HG03025 (cell line): ENCODE data around the gene OAS2.

ENCODE experiments used
- ATAC-seq: cut with Tn5 transposase; IDR thresholded peaks from one replicate; pipeline ENCODE4 v1.9.1; 2021; ENCODE audit warnings: mild to moderate bottlenecking, moderate library complexity; ENCODE audit not compliant: unreplicated experiment, low FRiP score

OAS2 gene

DNA sequence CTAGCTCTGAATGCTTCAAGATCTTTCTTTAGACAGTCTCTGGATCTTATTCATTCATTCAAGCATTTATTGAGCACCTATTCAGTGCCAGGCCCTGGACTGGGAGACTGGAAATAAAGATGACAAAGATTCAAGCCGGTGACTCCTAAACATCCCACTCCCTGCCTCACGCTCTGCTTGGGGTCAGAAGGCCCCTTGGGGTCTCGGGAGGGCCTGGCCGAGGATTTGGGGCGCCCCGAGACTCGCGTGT is 78.0 kb downstream of the OAS2 start:
- ATAC-seq: no peak

DNA sequence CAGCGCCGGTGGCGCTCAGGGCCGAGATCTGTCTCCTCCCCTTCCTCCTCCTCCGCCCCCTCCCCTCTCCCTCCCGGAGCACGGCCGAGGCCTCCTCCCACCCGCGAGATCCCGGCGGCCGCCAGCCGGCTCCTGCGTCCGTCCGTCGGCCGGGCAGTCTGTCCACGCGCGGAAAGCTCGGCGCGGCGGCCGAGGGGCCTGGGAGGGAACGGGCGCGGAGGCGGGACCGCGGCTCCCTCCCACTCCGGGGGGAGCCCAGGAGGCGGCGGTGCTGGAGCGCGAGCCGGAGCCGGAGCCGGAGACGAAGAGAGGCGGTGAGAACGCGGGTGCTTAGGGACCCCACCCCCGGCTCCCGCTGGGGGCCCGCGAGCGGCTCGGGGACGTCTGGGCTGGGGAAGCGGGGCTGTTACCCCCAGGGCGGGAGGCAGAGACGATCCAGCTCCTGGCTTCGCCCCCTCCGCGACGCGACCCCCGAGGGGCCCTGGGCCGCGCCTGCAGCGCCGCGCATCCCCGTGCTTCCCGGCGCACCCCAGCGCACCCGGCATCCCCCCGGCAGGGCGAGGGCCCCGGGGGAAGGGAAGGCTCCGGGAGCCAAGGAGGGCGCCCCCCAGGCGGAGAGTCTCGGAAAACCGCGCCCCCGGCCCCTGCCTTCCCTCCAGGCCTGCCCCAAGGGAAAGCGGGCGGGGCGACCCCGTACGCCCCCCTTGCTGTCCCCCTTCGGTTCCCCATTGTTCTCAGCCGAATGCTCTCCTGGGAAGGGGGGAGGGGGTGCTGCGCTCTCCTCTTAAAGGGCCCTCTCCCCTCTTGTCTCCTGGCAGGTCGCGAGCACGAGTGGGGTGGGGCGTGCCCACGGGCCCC is 78.5 kb downstream of the OAS2 start, which contains the start of gene DTX1:
Gene DTX1, plus strand, starts transcription at position 100 of the 858 bp plus-strand sequence. CDS start 1,463 bp downstream, outside the sequence.
- ATAC-seq: no peak

DNA sequence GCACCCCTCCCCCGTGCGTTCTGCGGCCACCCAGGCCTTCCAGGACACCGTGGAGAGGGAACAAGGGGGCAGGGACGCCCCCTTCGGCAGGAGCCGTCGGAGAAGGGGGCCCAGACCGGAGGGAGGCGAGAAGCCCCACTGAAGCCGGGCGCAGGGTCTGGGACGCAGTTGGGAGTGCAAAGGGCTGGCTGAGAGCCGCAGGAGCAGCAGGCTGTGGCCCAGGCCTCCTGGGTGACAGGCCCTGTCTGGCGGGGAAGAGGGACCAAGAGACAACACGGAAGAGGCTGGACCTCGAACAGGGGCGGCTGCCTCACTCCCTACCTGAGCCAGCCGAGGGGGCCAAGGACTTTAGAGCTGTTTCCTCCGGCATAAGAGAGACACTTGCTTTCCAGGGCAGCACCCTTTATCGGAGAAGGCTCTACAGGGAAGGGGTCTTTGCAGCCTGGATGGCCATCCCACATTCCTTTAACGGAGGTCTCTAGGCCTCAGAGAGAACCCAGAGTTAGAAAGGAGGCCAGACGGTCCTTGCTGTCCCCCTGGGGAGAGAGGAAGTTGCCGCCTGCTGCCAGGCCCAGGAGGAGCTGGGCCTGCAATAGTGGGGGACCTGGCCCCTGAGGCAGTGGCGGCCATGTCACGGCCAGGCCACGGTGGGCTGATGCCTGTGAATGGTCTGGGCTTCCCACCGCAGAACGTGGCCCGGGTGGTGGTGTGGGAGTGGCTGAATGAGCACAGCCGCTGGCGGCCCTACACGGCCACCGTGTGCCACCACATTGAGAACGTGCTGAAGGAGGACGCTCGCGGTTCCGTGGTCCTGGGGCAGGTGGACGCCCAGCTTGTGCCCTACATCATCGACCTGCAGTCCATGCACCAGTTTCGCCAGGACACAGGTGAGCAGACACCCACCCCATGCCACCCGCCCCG is 79.5 kb downstream of the OAS2 start:
- ATAC-seq: no peak

DNA sequence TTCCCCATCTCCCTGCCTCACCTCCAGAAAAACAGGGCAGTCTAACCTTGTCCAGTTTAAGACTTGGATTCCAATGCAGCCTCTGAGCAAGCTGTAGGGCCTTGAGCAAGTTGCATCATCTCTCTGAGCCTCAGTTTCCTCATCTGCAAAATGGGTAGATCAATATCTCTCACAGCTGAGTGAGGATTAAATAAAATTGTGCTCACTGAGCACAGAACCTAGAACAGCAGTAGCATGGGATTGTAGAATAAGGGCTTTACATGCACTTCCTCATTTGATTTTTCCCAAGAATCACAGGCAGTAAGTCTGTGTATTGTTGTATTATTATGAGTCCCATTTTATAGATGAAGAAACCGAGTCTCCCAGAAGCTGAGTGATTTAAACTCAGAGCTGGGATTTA is 80.2 kb downstream of the OAS2 start:
- no peak for ATAC-seq

DNA sequence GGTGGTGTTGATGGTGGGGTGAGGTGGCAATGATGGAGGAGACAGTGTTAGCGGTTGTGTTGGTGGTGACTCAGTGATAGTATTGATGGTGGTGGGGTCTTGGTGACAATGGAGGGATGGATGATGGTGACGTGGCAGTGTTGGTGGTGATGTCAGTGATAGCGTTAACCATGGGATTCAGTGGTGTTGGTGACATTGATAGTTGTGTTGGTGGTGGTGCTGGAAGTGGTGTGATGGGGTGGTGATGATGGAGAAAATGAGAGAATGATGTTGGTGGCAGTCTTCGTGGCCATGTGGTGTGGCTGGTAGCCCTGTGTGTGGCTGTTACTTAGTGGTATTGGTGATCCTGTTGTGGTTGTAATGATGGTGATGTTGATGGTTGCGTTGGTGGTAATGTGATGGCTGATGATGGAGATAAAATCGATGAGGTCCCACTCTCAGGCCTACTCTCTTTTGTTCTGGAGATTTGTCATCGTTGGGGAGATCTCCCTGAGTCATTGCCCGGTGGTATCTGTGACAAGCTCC is 80.8 kb downstream of the OAS2 start:
- no peak for ATAC-seq

DNA sequence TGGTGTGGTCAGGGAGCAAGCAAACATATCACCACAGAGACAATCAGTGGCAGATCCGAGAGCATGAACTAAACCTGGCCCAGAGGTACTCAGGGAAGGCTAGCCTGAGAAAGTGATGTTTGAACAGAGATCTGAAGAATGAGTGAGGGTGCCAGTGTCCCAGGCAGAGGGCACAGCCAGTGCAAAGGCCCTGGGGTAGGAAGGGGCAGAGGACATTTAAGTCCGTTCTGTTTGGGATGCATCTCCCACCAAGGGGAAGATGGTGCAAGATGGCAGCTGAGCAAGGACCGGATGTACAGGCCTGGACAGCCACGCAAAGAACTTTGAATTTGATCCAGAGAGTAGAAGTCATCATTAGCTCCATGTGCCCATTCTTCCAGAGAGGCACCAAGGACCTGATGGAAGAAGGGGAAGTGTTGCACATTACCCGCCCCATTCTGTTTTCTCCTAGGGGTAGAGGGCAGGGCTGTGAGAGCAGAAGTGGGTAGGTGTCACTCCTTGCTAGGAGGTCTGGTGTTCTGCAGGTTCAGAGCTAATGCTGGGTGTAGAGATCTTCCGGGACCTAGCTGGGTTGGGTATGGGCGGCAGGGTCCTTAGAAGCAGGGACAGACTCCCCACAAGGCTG is 82.1 kb downstream of the OAS2 start:
- ATAC-seq: no peak

DNA sequence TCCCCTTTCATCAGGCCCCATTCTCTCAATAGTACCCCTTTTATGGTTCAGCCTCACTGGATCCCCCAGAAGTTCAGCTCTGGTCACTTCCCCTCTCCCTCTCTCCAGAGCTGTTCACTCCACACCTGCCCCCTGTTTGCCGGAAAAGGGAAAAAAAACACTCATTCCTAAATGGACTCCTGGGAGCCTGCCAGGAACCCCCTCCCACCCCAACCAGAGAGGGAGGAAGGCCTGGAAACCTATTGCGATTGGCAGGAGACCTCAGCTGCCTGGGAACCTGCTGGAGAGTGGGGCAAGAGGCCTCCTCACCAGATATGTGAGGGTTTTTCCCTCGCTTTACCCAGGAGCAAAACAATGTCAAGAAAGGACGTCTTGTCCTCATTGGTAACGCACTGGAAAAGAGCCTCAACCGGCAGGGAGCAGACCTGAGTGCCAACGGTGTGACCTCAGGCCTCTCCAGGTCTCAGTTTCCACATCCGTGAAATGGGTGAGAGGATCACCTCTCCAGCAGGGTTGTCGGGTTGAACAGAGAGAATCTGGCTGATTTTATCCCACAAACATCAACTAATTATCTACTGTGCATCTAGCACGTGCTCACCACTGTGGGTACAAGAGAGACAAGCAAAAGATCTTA is 82.9 kb downstream of the OAS2 start:
- no peak for ATAC-seq
